NAMALWA (cell line): Measurements from ENCODE around the gene KCNK7.

Experiments used
- DNase-seq: peaks from one replicate; pipeline ENCODE4 v3.0.0-alpha.2; 2015; ENCODE audit warnings: low spot score

KCNK7 gene

DNA sequence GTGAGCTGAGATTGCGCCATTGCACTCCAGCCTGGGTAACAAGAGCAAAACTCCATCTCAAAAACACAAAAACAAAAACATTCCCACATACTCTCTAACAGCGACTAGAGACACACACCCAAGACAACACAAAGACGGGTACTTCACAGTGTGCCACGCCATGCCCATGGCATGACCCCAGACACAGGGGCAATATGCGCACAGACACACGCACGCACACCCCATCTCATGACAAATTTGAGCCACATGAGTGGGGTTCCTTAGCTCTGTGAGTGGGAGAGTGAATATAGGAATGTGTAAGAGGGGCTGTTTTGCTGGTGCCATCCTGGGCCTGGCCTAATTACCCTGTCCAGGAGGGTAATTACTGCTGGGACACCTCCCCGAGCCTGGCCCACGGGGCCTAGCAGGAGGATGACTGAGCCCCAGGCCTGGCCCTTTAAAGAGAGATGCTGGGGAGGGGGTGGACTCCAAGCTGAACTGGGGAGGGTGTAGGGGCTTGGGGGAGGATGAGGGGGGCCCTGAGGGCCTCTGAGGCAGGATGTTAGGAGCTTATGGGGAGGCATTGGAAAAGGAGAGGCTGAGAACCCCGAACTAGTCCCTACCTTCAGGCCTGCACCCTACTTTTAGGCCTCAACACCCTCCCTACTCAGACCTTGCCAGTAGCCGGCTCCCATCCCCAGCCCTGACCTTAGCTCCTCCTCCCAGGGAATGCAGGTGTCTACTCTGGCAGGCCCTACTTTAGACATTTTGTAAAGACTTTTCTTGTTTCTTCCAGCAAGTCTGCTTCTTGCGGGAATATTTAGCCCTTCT lies 38.9 kb downstream of the KCNK7 start:
- DNase-seq = no peak

DNA sequence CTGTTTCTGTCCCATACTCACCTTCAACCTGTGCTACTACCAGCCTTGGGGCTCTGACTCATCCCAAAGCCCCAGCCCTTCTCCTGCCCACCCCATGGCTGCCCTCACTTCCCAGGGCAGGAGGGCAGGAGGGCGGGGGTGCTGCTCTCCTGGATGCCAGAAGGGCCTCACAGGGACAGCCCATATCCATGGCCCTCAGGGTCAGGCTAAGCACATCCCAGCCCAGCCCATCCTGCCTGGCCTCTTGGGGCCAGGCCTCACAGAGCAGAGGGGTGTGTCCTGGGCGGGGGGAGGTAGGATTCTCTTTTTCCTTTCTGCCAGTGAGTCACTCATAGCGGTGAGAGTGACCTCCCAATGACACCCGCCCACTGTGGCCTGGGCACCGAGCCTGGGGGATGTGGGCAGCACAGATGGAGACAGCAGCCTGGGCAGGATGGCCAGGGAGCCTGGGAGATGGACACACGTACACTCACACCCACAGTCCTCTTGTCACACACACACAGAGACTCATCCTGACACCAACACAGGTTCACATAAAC lies 39.8 kb downstream of the KCNK7 start:
- DNase-seq = no peak

DNA sequence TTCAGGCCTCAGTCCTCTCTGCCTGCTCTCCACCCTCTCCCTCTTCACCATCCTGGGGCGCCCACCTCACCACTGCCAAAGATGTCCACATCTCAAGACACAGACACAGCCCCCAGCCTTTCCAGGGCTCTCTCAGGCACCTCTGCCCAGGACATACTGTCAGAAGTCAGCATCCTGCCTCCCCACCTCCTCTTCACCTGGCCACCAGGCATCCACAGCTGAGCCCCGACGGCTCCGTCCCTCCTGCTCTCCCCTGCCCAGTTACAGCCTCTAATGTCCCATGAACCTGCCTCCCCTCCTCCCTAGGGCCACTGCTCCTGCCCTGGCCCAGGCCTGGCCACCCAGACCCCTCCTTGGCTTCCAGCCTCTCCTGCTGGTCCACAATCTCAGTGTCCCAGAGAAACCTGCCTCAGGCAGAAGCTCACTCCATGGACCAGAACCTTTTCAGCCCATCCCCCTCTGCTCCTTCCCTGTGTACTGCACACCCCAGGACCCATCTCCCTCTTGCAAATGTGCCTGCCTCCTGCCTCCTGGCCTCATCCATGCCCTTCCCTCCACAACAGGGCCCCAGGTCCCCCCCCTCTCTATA lies 40.7 kb downstream of the KCNK7 start:
- DNase-seq = no peak

DNA sequence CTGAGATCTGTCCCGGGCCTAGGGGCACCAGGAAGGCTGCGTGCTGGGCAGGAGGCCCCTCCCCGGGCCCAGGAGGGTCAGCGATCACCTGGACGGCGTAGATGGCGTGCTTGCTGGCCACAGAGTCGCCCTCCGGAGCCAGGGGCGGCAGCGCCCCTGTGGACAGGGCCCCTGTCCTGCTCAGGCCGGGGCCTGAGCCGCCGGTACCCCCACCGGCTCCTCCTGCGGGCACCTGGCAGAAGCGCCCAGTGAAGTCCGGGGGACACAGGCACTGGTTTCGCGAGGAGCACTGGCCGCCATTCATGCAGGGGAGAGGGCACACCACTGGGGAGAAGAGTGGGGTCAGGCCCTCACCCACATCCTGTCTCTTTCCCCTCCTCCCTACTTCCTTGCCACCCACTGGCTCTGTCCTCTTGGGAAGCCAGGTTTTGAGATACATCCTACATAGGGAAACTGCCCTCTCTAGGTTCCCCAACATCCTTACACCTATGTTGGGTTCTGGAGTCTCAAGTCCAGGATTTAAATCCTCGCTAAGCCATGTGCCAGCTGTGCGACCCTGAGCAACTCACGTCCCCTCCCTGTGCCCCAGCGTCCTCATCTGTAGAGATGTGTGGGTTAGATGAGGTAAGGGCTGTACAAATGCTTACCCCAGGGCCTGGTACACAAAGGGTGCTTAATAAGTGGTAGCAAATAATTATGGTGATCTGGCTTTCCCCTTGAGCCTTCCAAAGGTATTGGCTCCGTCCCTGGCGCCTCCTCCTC lies 41.4 kb downstream of the KCNK7 start:
- DNase-seq = no peak

DNA sequence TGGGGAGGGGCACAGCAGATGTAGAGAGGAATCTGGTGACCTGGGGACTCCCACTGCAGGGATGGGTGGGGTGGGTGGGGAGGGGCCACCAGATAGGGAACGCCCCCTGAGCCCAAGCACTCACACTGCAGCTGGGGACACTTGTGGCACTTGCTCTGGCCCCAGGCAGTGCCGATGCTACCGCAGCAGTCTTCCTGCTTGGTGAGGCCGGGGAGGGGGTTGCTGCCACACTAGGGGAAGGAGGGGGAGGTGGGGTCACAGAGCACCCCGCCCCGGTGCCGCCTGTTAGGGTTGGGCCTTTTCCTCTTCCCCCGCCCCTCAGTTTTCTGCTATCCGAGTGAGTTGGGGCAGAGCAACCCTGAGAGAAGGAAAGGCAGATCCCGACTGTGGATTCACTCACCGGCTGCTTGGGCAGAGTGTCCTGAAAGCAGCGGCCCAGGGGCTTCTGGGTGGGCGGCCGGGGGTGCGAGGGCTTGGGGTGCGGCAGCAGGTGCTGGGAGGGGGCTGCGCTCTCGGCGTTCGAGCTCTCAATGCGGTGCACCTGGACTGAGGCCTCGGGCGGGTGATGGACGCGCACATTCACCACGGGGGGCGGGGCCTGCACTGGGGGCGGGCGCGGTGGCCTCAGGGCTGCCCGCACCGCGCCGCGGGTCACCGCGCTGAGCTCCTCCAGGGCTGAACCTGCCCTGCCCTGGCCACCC lies 42.1 kb downstream of the KCNK7 start:
- peak; percentile 90 for DNase-seq

DNA sequence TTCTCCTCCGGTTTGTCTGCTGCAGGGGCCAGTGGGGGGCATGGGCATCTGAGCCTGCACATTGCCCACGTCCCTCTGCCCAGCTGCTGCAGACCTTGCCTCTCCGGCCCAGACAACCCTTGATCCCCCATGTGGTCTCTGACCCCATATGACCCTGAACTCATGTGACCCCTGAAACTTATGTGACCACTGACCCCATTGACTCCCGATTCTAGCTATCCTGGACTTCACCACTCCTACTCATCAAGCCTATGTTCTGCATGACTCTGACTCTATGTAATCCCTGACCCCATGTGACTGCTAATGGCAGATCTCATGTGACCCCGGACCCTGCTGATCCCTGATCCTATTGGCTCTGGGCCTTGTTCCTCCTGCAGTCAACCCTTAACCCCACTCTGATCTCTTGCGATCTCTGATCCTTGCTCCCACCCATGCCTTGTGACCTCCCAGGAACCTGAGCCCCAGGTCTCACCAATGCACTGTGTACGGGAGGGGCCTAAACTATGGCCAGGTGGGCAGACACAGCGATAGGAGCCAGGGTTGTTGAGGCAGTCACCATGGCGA lies 43.1 kb downstream of the KCNK7 start:
- peak; percentile 56 for DNase-seq

DNA sequence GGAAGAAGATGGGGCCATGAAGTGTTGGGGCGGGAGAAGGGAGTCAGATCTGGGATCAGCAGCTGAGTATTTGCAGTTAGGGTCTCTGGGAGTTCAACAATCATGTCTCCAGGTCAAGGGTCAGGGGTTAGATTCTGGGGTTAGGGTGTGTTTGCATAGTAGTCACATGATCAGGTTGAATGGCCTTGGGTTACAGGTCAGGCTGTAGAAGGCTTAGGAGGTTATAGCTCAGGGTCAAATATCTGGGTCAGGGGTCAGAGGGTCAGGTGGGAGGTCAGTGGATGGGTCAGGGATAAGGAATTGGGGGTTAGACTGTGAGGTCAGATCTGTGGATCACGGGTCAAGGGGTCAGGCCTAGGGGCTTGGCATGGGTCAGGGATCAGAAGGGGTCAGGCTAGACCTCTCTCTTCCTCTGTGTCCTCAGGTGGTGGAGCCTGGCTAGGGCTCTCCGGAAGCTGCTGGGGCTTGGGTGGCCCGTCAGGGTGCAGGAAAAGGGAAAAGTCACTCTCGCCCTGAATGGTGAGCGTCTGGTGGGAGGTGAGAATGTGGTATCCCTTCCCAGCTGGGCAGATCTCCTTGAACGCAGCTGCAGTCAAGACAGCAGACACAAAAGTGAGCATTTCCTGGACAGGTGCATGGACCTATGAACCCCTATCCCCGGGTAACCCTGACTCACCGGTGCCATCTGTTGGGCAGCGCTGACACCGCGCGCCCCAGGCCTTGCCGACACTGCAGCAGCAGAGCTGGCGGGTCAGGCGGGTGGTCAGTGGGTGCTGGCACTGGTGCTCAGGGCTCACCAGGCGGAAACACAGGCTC lies 43.8 kb downstream of the KCNK7 start:
- peak; percentile 92 for DNase-seq

DNA sequence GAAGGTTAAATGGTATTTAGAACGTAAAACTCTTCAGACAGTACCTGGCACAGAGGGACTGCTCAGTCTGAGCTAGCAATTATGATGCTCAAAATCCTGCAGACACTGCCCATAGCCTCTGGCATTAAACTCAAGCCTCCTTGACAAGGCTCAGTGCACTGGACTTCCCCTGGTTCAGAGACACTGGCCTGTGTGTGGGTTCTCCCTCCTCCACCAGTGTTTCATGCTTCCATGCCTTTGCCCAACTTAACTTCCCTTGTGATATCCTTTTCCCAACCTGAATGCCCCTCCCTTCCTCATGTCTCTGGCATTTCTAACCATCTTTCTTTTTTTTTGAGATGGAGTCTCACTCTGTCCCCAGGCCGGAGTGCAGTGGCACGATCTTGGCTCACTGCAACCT lies 46.5 kb downstream of the KCNK7 start:
- no peak for DNase-seq

DNA sequence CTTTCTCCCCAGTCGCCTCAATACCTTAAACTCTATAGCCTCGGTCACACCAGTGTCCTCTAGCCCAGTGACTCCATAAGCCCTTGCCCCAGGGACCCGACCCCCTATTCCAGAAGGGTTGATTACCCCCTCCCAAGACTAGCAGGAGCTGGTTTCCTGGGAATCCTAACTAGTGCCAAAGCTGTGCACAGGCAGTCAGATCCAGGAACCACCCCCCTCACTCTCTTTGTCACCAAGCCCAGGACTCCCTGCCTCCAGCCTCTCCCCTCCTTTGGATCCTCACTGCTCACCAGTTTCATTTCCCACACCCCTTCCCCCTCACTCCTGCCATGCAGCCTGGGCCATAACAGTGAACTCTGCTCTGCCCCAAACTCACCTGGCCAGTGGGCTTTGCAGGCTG lies 47.2 kb downstream of the KCNK7 start:
- no peak for DNase-seq

DNA sequence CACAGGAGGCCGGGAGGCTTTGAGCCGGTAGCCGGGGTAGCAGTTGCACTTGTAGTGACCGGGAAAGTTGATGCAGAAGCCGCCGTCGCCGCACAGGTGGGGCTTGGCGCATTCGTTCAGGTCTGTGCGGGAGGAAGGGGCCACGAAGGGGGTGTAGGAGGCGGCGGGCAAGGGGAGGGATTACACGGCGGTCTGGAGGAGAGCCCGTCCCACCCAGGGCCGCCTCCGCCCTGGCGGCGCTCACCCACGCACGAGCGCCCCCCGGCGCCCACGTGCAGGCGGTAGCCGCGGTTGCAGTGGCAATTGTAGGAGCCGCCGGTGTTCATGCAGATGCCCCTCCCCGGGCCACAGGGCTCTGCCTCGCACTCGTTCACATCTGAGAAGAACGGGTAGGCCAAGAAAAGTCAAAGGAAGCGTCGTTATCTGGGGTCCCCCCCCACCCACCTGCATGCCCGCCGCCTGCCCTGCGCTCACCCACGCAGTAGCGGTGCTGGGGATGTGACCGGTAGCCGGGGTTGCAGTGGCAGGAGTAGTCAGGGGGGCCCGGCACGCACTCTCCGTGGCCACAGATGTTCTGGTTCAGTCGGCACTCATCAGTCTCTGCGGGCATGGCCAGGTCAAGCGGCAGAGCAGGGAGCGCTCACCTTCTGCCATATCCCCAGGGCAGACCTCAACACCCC lies 48.0 kb downstream of the KCNK7 start:
- no peak for DNase-seq

DNA sequence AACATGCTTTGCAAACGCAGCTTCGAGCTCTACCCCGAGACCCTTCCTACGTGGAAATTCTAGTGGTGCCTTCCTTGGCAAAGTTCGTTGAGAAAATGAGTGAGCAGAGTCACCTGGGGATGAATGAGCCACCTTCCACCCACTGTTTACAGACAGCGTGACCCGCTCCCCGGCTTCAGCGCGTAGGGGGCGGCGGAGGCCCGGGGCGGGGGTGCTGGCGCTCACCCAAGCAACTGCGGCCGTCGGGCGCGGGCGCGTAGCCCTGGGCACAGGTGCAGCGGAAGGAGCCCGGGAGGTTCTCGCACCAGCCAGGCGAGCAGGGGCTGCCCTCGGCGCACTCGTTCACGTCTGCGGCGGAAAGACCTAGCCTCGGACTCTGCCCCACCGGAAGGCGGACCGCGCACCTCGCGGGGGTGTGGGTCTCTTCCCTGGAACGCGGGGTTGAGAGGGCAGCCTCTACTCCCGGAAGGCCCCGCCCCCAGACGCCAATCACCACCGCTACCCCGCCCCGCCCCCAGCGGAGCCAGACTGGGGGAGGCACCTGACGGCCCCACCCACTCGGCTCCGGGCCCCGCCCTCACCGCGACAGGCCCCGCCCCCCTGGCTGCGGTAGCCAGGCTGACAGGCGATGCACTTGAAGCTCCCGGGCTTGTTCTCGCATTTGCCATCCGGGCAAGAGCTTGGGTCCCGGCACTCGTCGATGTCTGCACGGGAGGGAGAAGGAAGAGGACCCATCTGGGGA lies 49.2 kb downstream of the KCNK7 start:
- DNase-seq = peak; percentile 94

DNA sequence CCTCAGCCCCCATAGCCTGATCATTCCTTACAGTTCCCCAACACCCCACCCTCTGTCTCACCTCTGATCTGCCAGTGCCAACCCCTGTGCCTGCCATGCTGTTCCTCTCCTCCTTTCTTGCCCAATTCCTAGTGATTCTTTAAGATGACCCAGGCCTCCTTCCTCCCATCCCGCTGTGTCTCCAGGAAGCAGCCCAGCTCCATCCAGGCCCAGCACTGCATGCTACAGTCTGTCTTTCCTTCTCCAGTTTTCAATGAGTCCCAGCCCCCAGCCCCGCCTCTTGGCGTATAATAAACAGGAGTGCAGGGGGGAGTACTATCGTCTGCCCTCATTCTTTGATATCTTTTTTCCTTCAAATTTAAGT lies 49.8 kb downstream of the KCNK7 start:
- no peak for DNase-seq
